Retina (tissue), 1 donor: ENCODE data around the gene LMF1.

ENCODE experiments used
- DNase-seq: peaks from one replicate; pipeline ENCODE4 v3.0.0-alpha.2; 2016

LMF1 gene

DNA sequence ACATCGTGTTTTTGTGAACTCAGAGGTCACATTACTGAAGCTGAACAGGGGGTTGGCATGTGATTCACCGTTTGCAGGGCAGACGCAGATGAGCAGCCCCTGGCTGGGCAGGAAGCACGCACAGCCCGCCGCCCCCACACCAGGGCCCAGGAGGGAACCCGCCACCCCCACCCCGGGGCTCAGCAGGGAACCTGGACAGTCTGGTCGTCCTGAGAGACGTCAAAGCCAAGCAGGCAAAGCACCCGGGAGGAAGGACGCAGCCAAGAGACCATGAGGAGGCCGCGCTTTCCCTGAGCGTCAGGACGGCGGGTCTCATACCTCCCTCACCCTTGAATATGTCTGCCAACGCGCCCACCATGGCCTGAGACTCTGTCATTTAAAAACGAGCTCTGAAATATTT is 60.6 kb downstream of the LMF1 start:
- DNase-seq = no peak

DNA sequence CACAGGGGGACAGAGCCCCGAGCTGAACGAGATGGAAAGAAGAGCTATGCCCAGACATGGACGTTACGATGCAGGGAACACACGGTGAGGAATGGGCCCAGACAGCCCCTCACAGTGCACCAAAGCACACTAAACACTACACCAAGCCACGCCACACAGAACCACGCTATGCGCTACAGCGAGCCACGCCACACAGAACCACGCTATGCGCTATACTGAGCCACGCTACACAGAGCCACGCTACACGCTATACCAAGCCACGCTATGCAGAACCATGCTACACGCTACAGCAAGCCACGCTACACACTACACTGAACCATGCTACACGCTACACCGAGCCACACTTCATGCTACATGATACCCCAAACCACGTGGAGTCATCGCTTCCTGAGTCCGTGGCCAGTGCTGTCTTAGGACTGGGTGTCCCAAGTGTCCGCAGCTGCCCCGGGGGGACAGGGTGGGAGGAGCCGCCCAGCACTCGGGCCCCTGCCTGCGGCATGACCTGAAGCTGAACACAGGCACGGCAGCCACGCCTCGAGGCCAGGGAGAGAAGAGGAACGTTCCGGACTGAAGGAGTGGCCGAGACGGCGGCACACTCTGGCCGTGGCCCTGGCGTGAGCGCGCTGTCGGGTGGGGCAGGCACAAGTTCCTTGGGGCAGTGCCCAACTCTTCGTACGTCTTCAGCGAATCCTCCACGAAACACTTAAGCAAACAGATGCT is 61.3 kb downstream of the LMF1 start:
- DNase-seq = no peak

DNA sequence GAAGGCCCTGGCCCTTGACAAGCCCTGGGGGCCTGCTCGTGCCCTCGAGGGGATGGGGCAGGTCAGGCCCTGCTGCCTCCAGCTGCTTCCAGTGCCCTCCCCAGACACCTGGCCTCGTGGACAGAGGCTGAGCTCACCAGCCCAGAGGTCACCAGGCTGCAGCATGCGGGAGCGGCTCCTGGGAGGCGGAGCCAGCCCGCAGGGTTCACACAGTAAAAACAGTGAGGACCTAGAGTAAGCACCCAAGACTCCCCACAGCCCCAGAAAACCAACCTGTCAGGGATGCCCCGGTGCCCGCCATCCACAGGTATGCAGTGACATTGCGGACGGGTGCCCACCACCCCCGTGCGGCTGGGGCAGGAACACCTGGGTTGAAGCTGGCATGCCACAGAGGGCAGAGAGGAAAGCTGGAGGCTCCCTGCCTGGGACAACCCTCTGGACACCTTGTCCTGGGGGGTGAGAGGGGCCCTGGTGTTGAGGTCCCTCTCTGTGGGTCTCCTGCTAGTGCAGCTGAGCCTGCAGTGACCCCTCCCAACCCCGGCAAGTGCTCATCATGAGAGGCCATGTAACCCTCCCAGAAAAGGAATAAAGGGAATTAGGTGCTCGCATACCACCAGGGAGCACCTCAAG is 62.1 kb downstream of the LMF1 start:
- DNase-seq = no peak

DNA sequence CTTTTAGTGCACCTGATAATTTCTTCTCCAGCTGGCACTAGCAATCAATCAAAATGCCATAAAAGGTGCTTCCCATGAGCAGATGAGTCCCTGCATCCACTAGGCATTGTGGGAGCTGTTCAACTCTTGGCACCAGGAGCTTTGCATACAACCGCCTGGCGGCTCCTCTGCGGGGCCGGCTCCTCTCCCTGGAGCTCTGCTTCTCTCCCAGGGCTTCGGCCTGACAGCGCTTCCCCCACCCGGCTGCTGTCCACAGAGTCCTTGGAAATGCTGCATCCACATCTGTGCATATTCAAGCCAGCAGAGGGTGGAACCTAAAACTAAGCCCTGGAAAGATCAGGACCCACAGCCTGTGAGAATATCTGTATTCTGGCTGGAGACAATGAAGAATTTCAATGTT is 62.9 kb downstream of the LMF1 start:
- no peak for DNase-seq

DNA sequence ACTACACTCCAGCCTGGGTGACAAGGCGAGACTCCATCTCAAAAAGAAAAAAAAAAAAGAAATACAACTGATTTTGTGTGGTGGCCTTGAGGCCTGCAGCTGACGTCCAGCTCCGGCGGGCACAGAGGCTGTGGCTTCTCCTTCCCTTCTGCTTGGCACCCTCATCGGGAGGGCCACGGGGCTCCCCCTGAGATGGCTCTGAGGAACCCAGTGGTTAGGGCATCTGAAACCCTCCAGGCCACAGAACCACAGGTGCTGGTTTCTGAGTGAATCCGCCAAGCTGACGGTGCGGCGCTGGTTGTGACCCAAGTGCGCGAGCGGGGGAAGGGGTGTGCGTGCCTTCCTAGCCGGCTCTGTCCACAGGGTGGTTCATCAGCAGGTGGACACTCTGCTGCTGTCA is 63.4 kb downstream of the LMF1 start:
- no peak for DNase-seq

- DNase-seq = no peak
Measured at GRCh38 chr16:906296-906695, 64.5 kb downstream of the LMF1 start.

DNA sequence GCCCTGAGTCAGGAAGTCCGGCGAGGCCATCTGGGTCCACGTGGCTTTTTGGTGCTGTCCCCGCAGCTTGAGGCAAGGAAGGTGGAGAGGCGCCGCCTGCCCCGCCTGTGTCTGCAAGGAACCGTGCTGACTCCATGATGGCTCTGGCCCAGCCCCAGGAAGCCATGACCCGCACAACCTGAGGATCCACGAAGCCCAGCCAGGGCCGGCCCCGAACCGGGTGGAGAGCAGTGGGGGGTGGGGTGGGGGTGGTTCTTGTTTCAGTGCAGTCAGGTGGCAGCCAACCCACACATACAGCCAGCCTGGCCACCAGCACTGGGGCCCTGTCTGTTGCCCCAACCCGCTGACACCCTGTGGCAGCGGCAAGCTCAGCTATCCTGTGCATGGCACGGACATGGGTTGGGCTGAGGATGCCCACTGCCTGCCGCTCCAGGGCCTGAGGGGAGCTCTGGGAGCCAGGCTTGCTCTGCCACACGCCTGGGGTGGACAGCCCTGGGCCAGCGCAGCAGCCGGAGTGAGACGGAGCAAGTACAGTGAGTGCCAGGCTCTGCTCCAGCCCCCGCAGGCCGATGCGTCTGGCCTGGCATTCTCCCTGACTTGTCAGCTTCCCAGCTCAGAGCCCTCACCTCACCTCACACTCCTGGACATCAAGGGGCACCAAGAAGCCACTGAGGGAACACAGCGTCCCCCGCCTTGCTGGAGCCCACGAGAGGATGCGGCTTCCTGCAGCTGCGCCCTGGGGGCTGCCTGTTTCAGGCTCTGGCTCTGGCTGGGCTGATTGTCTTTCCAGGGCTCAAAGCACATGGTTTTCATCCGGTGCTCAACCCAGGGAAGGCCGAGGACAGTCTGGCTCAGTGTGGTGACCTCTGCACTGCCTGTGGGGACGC is 68.8 kb downstream of the LMF1 start:
- DNase-seq = no peak

- DNase-seq = no peak
Measured at GRCh38 chr16:901149-901548, 69.6 kb downstream of the LMF1 start.

DNA sequence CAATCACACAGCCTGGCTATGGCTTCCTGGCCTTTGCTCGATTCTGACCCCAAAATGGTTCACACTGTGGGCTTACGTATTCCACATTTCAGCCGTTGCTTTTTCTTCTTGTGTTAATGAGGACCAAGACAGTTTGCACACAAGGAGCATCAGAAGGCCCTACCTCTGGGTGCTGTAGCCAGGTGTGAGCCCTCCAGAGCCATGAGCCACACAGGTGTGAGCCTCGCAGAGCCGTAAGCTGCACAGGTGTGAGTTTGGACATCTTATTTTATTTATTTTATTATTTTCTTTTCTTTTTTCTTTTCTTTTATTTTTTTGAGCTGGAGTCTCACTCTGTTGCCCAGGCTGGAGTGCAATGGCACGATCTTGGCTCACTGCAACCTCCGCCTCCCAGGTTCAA is 70.6 kb downstream of the LMF1 start:
- DNase-seq = no peak

DNA sequence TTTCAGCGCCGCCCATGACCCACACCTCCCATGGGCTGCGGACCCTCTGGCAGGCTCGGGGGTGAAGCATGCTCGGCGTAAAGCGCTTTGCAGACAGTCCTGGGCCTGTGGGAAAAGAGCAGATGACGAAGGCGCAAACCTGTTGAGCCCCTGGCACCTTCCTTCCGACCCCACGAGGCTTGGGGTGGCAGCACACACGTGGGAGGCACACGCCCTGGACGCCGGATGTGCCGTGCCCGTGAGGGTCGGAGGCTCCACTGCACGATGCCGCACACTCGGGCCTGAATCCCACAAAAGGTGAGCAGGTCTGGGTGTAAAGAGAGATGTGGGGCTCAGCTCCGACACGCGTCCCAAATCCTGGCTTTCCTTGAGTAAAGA is 71.1 kb downstream of the LMF1 start:
- DNase-seq = no peak

DNA sequence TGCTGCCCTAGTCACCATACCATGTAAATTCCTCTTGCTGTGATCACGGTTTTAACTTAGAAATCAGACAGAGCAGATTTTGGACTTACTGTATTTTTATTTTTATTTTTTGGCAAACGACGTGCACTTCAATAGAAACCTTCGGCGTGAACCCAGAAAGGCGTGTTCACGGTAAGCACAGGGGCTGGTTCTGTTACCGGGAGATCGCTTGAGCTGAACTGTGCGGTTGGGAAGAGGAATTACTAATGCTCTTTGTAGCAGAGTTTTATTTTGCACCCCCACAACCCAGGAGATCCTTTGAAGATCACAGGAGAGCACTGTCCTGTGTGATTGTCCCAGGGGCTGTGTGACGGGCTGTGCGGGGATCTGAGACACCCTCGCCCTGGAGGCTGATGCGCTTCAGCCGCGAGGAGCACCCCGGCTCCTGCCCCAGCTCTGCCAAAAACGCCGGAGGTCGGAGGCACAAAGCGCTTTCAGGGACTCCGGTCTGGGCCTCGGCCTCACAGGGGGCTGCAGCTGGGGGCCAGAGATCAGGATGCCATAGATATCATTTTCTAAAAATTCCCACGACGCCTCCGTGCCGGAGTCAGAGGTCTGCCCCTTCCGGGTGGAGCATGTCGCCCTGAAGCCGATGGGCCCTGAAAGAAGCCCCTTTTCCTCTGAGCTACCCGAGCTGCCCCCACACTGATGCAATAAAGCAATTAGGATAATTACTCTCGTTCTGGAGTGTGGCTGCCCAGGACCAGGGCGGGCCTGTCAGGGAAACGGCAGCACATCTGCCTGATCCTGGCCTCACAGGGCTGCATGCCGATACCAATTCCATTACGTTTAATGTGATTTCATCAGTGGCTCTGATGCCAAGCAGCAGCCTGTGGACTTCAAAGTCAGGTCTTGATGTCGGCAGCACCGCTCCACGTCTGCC is 71.8 kb downstream of the LMF1 start:
- no peak for DNase-seq

- no peak for DNase-seq
Measured at GRCh38 chr16:898216-898615, 72.6 kb downstream of the LMF1 start.

- no peak for DNase-seq
Measured at GRCh38 chr16:897701-898100, 73.1 kb downstream of the LMF1 start.

DNA sequence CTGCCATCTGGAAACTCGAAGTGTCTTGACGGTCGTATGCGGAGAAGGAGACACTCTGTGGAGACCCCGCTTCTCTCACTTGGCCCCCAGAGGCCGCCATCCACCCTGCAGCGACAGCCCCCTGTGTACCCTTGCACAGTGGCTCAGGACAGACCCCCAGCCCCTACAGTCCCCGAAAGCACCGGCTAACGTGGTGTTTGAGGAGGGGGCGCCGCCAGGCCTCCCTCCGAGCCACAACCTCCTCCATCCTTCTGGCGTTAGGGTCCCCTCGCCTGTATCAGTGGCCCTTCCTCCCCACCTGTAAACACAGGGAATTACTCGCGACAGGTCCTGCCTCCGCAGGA is 73.6 kb downstream of the LMF1 start:
- no peak for DNase-seq

DNA sequence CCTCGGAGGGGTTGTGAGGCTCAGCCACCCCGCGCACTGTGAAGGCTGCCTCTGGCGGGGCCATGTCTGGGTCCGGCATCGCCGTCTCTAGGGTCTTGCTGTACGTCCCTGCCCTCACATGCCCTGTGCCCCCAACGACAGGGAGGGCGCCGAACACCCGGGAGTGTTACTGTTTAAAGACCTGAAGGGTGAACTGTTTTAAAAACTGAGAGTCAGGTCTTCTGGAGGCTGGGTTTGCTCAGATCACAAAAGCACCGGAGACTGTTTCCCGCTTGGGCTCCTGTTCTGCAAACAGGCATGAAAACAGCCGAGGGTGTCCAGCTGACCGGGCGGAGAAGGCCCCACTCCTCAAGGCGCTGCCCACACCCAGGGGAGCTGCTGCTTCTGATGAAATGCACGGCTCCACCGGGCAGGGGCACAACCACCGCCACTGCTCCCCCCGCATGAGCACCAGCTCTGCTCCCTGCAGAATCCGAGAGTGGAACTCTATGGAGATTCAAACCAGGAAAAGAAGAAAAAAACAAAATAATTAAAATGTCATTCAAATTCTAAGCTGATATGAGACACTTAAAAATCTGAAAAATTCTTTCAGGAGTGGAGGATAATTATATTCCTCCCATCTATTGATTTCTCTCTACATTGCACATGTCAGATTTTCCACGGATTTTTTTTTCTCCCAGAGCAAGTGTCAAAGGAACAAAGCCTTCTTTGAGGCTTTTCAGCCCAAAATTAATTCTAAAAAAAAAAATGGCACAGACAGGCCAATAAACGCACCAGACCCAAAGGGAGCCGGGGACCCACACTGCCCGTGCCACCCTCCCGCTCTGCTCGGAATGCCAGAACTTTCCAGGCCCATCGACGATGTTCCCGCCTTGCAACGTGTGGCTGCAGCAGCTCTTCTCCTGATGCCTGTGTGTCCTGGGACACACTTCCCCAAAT is 74.3 kb downstream of the LMF1 start:
- DNase-seq = no peak

DNA sequence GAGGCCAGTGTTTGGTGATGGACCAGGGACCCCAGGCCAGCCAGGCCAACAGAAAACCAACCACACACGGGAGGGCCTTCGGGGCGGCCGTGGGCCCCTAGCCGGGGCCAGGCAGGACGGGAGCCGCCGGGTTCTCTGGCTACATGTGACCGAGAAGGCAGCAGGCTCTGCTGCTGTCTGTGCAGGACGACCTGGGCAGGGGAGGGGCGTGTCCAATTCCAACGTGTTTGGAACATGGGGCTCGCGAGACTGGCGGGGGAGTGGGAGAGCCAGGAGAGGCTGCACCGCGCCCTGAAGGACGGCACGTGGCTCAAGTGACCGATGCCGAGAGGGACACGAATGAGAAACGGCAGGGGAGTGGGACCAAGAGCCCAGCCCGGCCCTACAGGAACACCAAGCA is 75.4 kb downstream of the LMF1 start:
- no peak for DNase-seq

GRCh38 chr16:894841-895240 is 75.9 kb downstream of the LMF1 start:
- no peak for DNase-seq

DNA sequence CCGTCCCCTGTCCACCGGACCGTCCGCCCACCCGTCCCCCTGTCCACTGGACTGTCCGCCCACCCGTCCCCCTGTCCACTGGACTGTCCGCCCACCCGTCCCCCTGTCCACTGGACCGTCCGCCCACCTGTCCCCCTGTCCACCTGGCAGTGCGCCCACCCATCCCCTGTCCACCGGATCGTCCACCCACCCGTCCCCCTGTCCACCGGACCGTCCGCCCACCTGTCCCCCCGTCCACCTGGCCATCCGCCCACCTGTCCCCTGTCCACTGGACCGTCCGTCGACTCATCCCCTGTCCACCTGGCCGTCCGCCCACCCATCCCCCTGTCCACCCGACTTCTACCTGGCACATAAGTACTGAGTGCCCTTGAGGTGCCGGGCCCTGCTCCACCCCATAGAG is 76.6 kb downstream of the LMF1 start:
- no peak for DNase-seq

GRCh38 chr16:893360-893759 is 77.4 kb downstream of the LMF1 start:
- DNase-seq = no peak

DNA sequence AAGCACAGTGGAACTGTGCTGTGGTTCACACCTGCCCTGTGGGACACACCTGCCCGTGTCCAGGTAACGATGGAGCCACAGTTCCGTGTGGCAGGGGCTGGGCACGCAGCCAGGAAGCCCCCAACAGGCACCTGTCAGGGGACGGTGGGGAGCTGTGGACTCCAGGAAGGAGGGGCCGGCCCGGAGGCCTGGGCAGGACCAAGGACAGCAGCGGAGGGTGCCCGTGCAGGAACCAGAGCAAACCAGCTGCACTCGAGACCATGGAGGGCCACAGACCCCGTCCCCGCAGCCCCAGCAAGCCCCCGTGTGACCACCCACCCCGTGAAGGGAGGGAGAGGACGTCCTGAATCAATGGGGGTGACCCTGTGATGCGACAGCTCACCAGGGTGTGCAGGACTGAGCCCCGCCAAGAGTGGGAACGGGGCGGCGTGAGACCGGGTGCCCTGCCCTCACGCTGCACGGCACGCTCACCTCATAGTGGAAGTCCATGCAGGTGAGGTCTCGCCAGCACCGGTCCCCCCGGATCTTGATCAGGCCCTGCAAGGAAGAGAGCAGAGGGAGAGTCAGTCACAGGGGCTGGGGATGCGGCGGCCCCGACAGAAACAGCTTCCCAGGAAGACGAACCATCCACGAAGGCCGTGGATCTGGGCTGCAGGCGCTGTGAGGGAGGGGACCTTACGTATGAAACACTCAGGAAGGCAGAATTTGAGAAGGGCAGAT is 78.1 kb downstream of the LMF1 start:
- DNase-seq = no peak

DNA sequence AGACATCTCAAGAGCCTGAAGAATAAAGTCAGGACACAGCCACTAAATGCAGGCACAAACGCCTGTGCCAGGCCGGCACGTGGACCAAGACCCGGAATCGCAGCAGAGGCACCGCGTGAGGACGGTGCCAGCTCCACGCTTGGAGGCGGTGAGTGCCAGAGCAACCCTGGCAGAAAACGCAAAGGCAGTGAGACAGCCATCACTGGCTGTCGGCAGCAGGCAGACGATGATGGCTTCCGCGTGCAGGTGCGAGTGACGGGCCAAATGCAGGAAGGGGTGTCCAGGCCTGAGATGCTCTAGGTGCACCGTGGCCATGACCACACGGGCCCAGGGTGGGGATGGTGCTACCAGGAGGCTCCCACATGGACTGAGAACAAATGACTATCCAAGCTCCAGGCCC is 78.8 kb downstream of the LMF1 start:
- DNase-seq = no peak
